Endothelial cell of umbilical vein (primary cell): ENCODE measurements around the gene SNX19. TPM values are rescaled to one million over a fixed set of nuclear protein-coding genes. Genes with fewer than 3 reads are reported as not detected.

ENCODE experiments used
- BruUV-seq: library from RNA; stranded (reverse); fragments of 400-500 nt; replicated peaks from 2 replicates; lab custom pipeline; 2021; lab: Mats Ljungman, UMichigan
- CTCF ChIA-PET: fragments of 300-600, 350-600 bp; sonication (Branson Sonifier 250); formaldehyde crosslinking; loops from one replicate; lab custom pipeline; 2021; ENCODE audit warnings: antibody characterized with exemption, inconsistent platforms; lab: Charles Lee
- POLR2A ChIA-PET: fragments of 300-600, 350-600 bp; sonication (Branson Sonifier 250); formaldehyde crosslinking; loops from one replicate; lab custom pipeline; 2021; ENCODE audit warnings: antibody characterized with exemption, inconsistent platforms; lab: Charles Lee
- DNase-seq: peaks from one replicate; pipeline ENCODE4 v3.0.0-alpha.2; 2011; ENCODE audit warnings: low read depth, low spot score
- FAIRE-seq: peaks from 2 replicates; lab custom pipeline; 2011; peaks lifted over from hg19 to GRCh38; lab: Jason Lieb, UNC
- H2AFZ ChIP-seq: 2 replicates; pipeline ENCODE4 v1.6.0; 2012; ENCODE audit warnings: low read depth, low read length, control low read depth, inconsistent platforms
- H3K27ac ChIP-seq: 2 replicates; pipeline ENCODE4 v1.5.1; 2011; ENCODE audit warnings: low read depth, mild to moderate bottlenecking, control low read depth, low read length, moderate library complexity; ENCODE audit not compliant: insufficient read depth
- H3K27me3 ChIP-seq, 2 experiments: 2 replicates each; pipeline versions ENCODE4 v1.6.0 to v1.6.1; 2011; ENCODE audit warnings: low read length in 2 of 2, mixed read lengths in 1 of 2; ENCODE audit not compliant: control insufficient read depth in 2 of 2, insufficient read depth in 2 of 2
- H3K36me3 ChIP-seq, 2 experiments: 2 replicates in 1 of 2; 3 replicates in 1 of 2; pipeline ENCODE4 v1.5.1; 2011; ENCODE audit warnings: low read length in 2 of 2, mild to moderate bottlenecking in 1 of 2, moderate library complexity in 1 of 2; ENCODE audit not compliant: control insufficient read depth in 2 of 2, insufficient read depth in 2 of 2; ENCODE audit errors: extremely low read depth in 1 of 2
- H3K4me1 ChIP-seq: 3 replicates; pipeline ENCODE4 v1.5.1; 2011; ENCODE audit warnings: mild to moderate bottlenecking, low read length; ENCODE audit not compliant: control insufficient read depth, insufficient read depth; ENCODE audit errors: extremely low read depth
- H3K4me2 ChIP-seq: 2 replicates; pipeline ENCODE4 v1.6.1; 2011; ENCODE audit warnings: low read length, control low read depth, mixed read lengths; ENCODE audit not compliant: insufficient read depth
- H3K4me3 ChIP-seq, 3 experiments: fragments of 200-600 bp in 1 of 3; sonication (generic), shearing (Covaris generic) in 1 of 3; replicated peaks in 1 of 3; 2 replicates each; pipeline ENCODE4 v1.5.1; 2011 to 2016; ENCODE audit warnings: control low read depth in 3 of 3, low read length in 3 of 3, mild to moderate bottlenecking in 2 of 3, inconsistent platforms in 1 of 3, low read depth in 1 of 3, moderate library complexity in 1 of 3; ENCODE audit not compliant: insufficient read depth in 1 of 3
- H3K79me2 ChIP-seq: 2 replicates; pipeline ENCODE4 v1.6.0; 2012; ENCODE audit warnings: low read length, inconsistent platforms; ENCODE audit not compliant: control insufficient read depth, insufficient read depth
- H3K9ac ChIP-seq: replicated peaks from 2 replicates; pipeline ENCODE3; 2011; ENCODE audit warnings: low read length, control low read depth; ENCODE audit not compliant: insufficient read depth; ENCODE audit errors: extremely low read depth
- H3K9me1 ChIP-seq: replicated peaks from 3 replicates; pipeline ENCODE4 v1.6.0; 2011; ENCODE audit warnings: mild to moderate bottlenecking, low read length; ENCODE audit not compliant: control insufficient read depth, insufficient read depth; ENCODE audit errors: extremely low read depth
- H3K9me3 ChIP-seq: replicated peaks from 2 replicates; pipeline ENCODE4 v1.5.1; 2012; ENCODE audit warnings: low read length, inconsistent platforms; ENCODE audit not compliant: control insufficient read depth, insufficient read depth
- H4K20me1 ChIP-seq: replicated peaks from 2 replicates; pipeline ENCODE3; 2011; ENCODE audit warnings: mild to moderate bottlenecking, low read length; ENCODE audit not compliant: control insufficient read depth, insufficient read depth; ENCODE audit errors: extremely low read depth
- EZH2 ChIP-seq: IDR thresholded peaks from 2 replicates; pipeline ENCODE4 v1.6.1; 2012; ENCODE audit warnings: borderline replicate concordance, low read depth, mild to moderate bottlenecking, moderate library complexity, low read length, inconsistent platforms; ENCODE audit not compliant: severe bottlenecking
- FOS ChIP-seq: IDR thresholded peaks from 2 replicates; pipeline ENCODE4 v1.6.1; 2011; ENCODE audit warnings: mild to moderate bottlenecking, low read length, moderate library complexity, borderline replicate concordance; ENCODE audit not compliant: insufficient read depth
- GATA2 ChIP-seq: IDR thresholded peaks from 2 replicates; pipeline ENCODE4 v1.7.0; 2011; ENCODE audit warnings: low read depth, mild to moderate bottlenecking, moderate library complexity, mixed read lengths, low read length; ENCODE audit not compliant: insufficient read length, insufficient read depth
- JUN ChIP-seq: IDR thresholded peaks from 2 replicates; pipeline ENCODE4 v1.6.1; 2011; ENCODE audit warnings: borderline replicate concordance, low read depth; ENCODE audit not compliant: insufficient read length, insufficient read depth
- MYC ChIP-seq: IDR thresholded peaks from one replicate; pipeline ENCODE4 v1.6.1; 2011; ENCODE audit warnings: mild to moderate bottlenecking, low read depth, low read length
- POLR2A ChIP-seq: IDR thresholded peaks from 2 replicates; pipeline ENCODE4 v1.6.1; 2012; ENCODE audit warnings: low read depth, mild to moderate bottlenecking, control low read depth, low read length
- POLR2AphosphoS5 ChIP-seq: IDR thresholded peaks from 2 replicates; pipeline ENCODE4 v1.6.1; 2012; ENCODE audit warnings: low read depth, mild to moderate bottlenecking, control low read depth, low read length, moderate library complexity; ENCODE audit not compliant: insufficient read depth
- dilution Hi-C: fragments of 300-500 bp; cut with MboI; formaldehyde crosslinking; loops from one replicate; pipeline ENCODE4 v1.15.0; 2019; ENCODE audit warnings: low sequenced_read_pairs; ENCODE audit not compliant: extremely low pct_ligation_motif_present
- intact Hi-C: fragments of 100-400 bp; cut with micrococcal nuclease; formaldehyde crosslinking; loops from one replicate; pipeline ENCODE4 v1.10.0; 2022
- polyA plus RNA-seq, 4 experiments: library from polyadenylated mRNA; depleted of rRNA in 3 of 4; stranded (reverse) in 3 of 4; unstranded in 1 of 4; fragments of >200 nt; gene quantifications; 2 replicates each; pipeline versions ENCODE4 v1.2.1 to v1.2.3, GENCODE V29; 2011 to 2012; ENCODE audit warnings: missing spikeins in 1 of 4
- total RNA-seq: library from RNA; stranded (reverse); gene quantifications from 2 replicates; pipeline ENCODE4 v1.2.3, GENCODE V29; 2021
- TF ChIP-seq, protein P1 (sequence below): IDR thresholded peaks from 2 replicates; pipeline ENCODE4 v1.6.1; 2011; ENCODE audit not compliant: insufficient read depth, insufficient read length
- TF ChIP-seq, protein P2 (sequence below), 2 donors: IDR thresholded peaks; 1 replicate in 1 of 2; 2 replicates in 1 of 2; pipeline ENCODE4 v1.5.1; 2011; ENCODE audit warnings: low read length in 2 of 2, mild to moderate bottlenecking in 2 of 2, moderate library complexity in 2 of 2, control low read depth in 1 of 2, inconsistent platforms in 1 of 2, low read depth in 1 of 2; ENCODE audit not compliant: insufficient read depth in 1 of 2; ENCODE audit errors: extremely low read depth in 1 of 2

Gene SNX19
- total and polyA plus RNA-seq, 2 donors (not counting 3 experiments of a cell fraction or from before 2014, with no cell fraction given) = 37.4 to 49.8 TPM

DNA sequence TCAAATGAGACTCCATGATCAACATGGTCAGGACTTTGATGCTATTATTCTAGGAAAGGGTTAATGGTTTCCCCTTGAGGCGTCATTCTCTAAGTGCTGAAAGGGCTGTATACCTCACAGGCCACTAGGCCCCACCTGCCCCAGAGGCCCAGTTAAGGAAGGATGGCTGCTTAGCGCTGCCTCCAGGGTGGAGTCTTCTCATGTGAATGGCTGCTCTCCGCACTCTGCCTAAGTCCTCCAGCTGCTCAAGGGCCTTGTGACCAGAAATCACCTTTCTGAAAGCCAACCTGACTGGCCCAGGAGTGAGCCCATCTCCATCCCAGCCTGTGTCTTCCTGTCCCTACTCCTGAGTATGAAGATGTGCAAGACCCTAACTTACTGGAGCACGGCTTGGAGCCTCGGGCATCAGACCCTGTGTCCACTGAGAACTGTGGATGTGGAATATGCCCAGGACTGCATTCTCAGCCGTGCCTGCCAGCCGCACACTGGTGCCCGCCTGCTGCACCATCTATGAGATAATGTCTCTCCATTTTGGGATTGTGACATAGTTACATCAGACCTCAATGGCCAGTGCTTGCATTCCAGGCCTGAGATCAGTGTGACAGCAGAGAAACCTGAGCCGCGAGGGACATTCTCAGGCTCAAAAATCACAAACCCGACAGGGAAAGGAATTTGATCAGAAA lies 51.0 kb downstream of the SNX19 start:
- FAIRE-seq = no peak
- H3K79me2 ChIP-seq = no peaks in the 10 kb centered on the region
- no peak overlapping the region for H3K4me3 ChIP-seq
- no peaks in the 10 kb centered on the region for H3K4me1 ChIP-seq
- no peaks in the 10 kb centered on the region for H3K9me3 ChIP-seq
- no TSS peak for BruUV-seq
- H4K20me1 ChIP-seq = no peaks in the 10 kb centered on the region
- H3K4me2 ChIP-seq = no peak overlapping the region
- H3K9me1 ChIP-seq = no peaks in the 10 kb centered on the region
- ChIA-PET POLR2A (no interaction called here), CTCF (interaction anchor here (3.8 to 8.9 kb wide), 2 partner anchors 29 to 433 kb away, joined by 15 to 464 read pairs; partner anchors contain the start of gene ADAMTS8)
- no peak overlapping the region for H3K27ac ChIP-seq
- DNase-seq = no peak
- TF ChIP-seq POLR2AphosphoS5 (no peak), GATA2 (no peak), FOS (no peak), JUN (no peak), MYC (no peak), EZH2 (no peak), POLR2A (no peak)
- TF ChIP-seq, protein P1, sequence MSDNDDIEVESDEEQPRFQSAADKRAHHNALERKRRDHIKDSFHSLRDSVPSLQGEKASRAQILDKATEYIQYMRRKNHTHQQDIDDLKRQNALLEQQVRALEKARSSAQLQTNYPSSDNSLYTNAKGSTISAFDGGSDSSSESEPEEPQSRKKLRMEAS = no peak
- TF ChIP-seq, protein P2, sequence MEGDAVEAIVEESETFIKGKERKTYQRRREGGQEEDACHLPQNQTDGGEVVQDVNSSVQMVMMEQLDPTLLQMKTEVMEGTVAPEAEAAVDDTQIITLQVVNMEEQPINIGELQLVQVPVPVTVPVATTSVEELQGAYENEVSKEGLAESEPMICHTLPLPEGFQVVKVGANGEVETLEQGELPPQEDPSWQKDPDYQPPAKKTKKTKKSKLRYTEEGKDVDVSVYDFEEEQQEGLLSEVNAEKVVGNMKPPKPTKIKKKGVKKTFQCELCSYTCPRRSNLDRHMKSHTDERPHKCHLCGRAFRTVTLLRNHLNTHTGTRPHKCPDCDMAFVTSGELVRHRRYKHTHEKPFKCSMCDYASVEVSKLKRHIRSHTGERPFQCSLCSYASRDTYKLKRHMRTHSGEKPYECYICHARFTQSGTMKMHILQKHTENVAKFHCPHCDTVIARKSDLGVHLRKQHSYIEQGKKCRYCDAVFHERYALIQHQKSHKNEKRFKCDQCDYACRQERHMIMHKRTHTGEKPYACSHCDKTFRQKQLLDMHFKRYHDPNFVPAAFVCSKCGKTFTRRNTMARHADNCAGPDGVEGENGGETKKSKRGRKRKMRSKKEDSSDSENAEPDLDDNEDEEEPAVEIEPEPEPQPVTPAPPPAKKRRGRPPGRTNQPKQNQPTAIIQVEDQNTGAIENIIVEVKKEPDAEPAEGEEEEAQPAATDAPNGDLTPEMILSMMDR (IDR thresholded peaks at IDR 0.05; ENCODE audit: extremely low read depth in 1 of 2, insufficient read depth in 1 of 2, low read depth in 1 of 2, low read length in 2 of 2) = no peak
- no peak overlapping the region for H2AFZ ChIP-seq
- dilution Hi-C loops = loop anchor here (25.0 kb wide), 1 partner anchor 428 kb away; the partner anchor contains the start of genes ADAMTS15 and ADAMTS8
- H3K36me3 ChIP-seq = no peaks in the 10 kb centered on the region
- no peaks in the 10 kb centered on the region for H3K27me3 ChIP-seq
- no peak overlapping the region for H3K9ac ChIP-seq
- intact Hi-C loops = no loop called here
